PC-3 (cell line): ENCODE results near the gene ACP6.

Experiments
- CTCF ChIP-seq: fragments of 300-600 bp; sonication (generic); conservative IDR thresholded peaks from 2 replicates; pipeline ENCODE4 v1.5.1; 2017; ENCODE audit warnings: antibody characterized with exemption, low read depth, mild to moderate bottlenecking, low read length
- EZH2 ChIP-seq: fragments of 300-600 bp; sonication (generic); IDR thresholded peaks from one replicate; pipeline ENCODE4 v1.6.1; 2017; ENCODE audit warnings: antibody characterized with exemption, mild to moderate bottlenecking, low read length; ENCODE audit not compliant: unreplicated experiment
- EZH2phosphoT487 ChIP-seq: fragments of 300-600 bp; sonication (generic); IDR thresholded peaks from 2 replicates; pipeline ENCODE4 v1.6.1; 2018; ENCODE audit warnings: mild to moderate bottlenecking, antibody characterized with exemption, low read length, borderline replicate concordance

GRCh38 chr1:147643974-147644373 lies 26.4 kb downstream of the ACP6 start:
- TF ChIP-seq CTCF = no peak
- no peak for TF ChIP-seq EZH2
- TF ChIP-seq EZH2phosphoT487 = no peak
